ENCODE data around the gene MSI2.

- TF ChIP-seq CTCF (IDR thresholded peaks at IDR 0.05) (no peak), POLR2A (IDR thresholded peaks at IDR 0.05) (no peak)
Measured at GRCh38 chr17:57471868-57472368, 215.6 kb downstream of the MSI2 start.

Data from thyroid gland (tissue), 4 donors.